ENCODE measurements around the gene PLAU.

DNA sequence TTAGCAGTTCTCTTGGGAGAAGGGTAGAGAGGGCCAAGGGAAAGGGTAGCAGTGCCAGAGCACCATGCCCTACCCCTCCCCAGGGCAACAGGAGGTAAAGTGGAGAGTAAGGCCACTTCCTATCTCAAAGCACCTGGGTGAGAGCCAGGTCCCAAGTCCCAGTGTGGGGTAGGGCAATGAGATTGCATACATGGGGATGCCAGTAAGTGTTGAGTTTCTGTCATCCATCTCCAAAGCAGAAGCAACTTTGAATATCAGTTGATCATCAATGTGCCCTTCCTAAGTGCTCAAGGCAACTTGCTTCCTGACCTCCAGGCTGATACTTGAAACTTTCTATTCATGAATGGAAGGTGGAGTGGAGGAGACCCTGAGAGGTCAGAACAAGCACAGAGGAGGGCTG, 34.4 kb upstream of the PLAU start:
- TF ChIP-seq, protein P1, sequence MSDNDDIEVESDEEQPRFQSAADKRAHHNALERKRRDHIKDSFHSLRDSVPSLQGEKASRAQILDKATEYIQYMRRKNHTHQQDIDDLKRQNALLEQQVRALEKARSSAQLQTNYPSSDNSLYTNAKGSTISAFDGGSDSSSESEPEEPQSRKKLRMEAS (IDR thresholded peaks at IDR 0.05): no peak
- TF ChIP-seq EHMT2 (IDR thresholded peaks at IDR 0.05; ENCODE audit: low read depth) (no peak), EP300 (IDR thresholded peaks at IDR 0.05) (no peak), RARB (CRISPR knock-in tag; IDR thresholded peaks at IDR 0.05) (no peak), CEBPB (IDR thresholded peaks at IDR 0.05) (no peak), POLR2A (IDR thresholded peaks at IDR 0.05; ENCODE audit: low read length) (no peak), RAD21 (conservative IDR thresholded peaks at IDR 0.05 in 1 of 2, IDR thresholded peaks at IDR 0.05 in 1 of 2) (no peak), JUNB (IDR thresholded peaks at IDR 0.05) (no peak)
- TF ChIP-seq, protein P2, sequence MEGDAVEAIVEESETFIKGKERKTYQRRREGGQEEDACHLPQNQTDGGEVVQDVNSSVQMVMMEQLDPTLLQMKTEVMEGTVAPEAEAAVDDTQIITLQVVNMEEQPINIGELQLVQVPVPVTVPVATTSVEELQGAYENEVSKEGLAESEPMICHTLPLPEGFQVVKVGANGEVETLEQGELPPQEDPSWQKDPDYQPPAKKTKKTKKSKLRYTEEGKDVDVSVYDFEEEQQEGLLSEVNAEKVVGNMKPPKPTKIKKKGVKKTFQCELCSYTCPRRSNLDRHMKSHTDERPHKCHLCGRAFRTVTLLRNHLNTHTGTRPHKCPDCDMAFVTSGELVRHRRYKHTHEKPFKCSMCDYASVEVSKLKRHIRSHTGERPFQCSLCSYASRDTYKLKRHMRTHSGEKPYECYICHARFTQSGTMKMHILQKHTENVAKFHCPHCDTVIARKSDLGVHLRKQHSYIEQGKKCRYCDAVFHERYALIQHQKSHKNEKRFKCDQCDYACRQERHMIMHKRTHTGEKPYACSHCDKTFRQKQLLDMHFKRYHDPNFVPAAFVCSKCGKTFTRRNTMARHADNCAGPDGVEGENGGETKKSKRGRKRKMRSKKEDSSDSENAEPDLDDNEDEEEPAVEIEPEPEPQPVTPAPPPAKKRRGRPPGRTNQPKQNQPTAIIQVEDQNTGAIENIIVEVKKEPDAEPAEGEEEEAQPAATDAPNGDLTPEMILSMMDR (IDR thresholded peaks at IDR 0.05): no peak
- TF ChIP-seq, protein P3, sequence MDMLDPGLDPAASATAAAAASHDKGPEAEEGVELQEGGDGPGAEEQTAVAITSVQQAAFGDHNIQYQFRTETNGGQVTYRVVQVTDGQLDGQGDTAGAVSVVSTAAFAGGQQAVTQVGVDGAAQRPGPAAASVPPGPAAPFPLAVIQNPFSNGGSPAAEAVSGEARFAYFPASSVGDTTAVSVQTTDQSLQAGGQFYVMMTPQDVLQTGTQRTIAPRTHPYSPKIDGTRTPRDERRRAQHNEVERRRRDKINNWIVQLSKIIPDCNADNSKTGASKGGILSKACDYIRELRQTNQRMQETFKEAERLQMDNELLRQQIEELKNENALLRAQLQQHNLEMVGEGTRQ (IDR thresholded peaks at IDR 0.05): no peak

All from A549 (cell line).